Activated T-helper 17 cell treated with anti-CD3 and anti-CD28 coated beads, Interleukin-2, amount 50 U/mL, for 72 hours (primary cell): ENCODE results near the gene MRPS14. TPM values are rescaled to one million over a fixed set of nuclear protein-coding genes. Genes with fewer than 3 reads are reported as not detected.
A peak's percentile ranks its signal among the peaks of the same experiment; 100 is the strongest.

Experiments used
- ATAC-seq: fragments of 150-1000 bp; cut with Tn5 transposase; replicated peaks from 2 replicates; pipeline ENCODE4 v1.10.0; 2021; ENCODE audit warnings: mild to moderate bottlenecking, moderate library complexity
- H3K27ac Mint-ChIP-seq: one replicate; pipeline ENCODE4 v1.8.0; 2022; ENCODE audit warnings: mixed read lengths
- H3K27me3 Mint-ChIP-seq: one replicate; pipeline ENCODE4 v1.8.0; 2022; ENCODE audit warnings: mixed read lengths
- H3K36me3 Mint-ChIP-seq: one replicate; pipeline ENCODE4 v1.8.0; 2022; ENCODE audit warnings: low read depth, mild to moderate bottlenecking, mixed read lengths
- H3K4me1 Mint-ChIP-seq: one replicate; pipeline ENCODE4 v1.8.0; 2022; ENCODE audit warnings: mixed read lengths
- H3K4me3 Mint-ChIP-seq: one replicate; pipeline ENCODE4 v1.8.0; 2022; ENCODE audit warnings: mild to moderate bottlenecking, mixed read lengths
- H3K9me3 Mint-ChIP-seq: one replicate; pipeline ENCODE4 v1.8.0; 2022; ENCODE audit warnings: mixed read lengths
- total RNA-seq, 2 donors: library from RNA; stranded (reverse); gene quantifications; one replicate each; pipeline ENCODE4 v1.2.3, GENCODE V29; 2022

Gene MRPS14
- total RNA-seq, 2 donors from 2014 or later = 25.0 to 31.5 TPM

- Mint-ChIP-seq H3K27ac (peak overlapping the region; percentile 86), H3K4me1 (peaks cover 34% of the 10 kb centered on the region), H3K9me3 (no peaks in the 10 kb centered on the region), H3K4me3 (peak overlapping the region; percentile 72), H3K27me3 (no peaks in the 10 kb centered on the region), H3K36me3 (peaks cover 7% of the 10 kb centered on the region)
- no peak for ATAC-seq
Observed at GRCh38 chr1:174963529-174964125, 59.6 kb downstream of the MRPS14 start.

Other genes starting within 250 kb of the MRPS14 start
- gene CACYBP, start 23.5 kb downstream of the MRPS14 start, total RNA-seq = 100 to 1,000 TPM; 289 to 427 TPM
- not detected for gene TNN, start 44.4 kb upstream of the MRPS14 start, total RNA-seq
- 10 to 100 TPM; 34.8 to 39.4 TPM for gene KIAA0040, start 169.4 kb upstream of the MRPS14 start, total RNA-seq